ENCODE results near the gene KLRG1.

Gene KLRG1

GRCh38 chr12:8989413-8989812, at the start of gene KLRG1:
KLRG1 (plus strand) TSS chr12:8989546; CDS start chr12:8989636, 90 bp downstream.
- DNase-seq = no peak

DNA sequence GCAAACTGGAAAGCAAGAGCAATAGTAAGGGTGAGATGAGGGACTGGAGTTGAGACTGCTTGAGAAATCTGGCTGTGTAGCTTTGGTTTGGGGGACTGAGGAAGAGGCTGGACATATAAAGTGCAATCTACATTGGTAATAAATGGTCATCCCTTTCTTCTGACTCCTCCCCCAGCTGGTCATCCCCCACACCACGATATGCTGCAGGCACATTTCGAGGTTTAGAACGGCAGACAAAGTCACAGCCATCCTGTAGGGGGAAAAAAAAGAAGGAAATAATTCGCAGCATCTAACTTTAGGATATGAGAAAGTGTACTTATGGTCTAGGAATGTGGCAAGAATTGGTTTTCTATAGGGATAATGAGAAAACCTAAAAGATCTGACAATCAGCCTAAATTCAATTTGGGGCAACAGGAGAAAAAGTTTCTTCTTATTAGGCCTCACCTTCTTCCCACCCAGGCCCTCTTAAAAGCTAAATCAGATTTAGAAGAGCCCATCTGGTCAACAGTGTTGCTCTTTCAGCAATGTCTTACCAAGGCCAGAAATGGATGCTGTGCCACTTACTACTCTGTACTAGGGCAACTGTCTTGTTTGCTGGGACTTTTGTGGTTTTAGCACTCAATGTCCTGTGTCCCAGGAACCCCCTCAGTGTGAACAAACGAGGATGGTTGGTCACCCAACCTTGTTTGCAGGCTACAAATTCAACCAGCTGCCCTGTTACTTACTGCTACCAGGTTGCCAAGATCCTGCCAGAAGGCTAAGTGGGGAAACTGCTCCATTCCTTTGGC, 47.5 kb upstream of the KLRG1 start:
- no peak for DNase-seq

DNA sequence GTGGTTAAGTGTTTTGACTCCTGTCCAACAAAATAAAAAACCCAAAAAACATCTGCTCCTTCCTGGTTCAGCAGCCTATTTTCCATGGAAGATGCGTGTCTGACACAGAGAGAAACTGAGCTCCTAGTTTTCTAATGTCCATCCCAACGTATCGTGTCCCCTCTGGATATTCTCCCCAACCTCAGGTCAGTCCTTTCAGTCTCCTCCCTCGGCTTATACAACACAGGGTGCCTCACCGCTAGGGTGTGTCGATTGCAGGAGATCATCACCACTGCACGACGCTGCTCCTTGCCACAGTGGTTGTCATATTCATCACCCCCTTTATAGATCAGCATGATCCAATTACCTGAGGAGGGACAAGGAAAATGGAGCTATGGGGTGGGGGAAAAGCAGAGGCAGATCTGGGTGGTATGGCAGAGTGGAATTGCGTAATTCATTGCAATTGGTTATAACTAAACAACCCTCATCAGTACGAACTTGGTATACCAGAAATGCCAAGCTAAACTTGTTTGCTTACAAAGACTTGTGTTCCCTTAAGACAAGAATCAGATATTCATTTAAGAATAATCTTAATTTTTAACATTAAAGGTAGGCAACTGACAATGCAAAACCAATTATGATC, 45.7 kb upstream of the KLRG1 start:
- no peak for DNase-seq

DNA sequence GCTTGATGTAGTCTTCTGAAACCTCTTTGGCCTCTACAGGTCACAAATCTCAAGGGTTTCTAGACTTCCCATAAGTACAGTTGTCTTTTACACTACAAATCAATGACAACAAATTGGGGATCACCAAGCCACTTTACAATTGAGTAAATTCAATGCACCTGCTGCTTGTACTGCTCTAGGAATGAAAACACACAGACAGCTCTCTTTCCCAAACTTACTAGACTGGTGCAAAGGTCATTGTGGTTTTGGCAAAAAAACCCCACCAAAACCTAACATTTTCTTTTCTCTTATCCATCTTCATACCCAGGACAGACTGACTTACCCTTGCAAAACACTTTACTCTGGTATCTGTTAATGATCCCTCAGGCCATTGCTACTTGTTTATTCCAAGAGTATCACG, 42.6 kb upstream of the KLRG1 start:
- DNase-seq = no peak

GRCh38 chr12:8947737-8948136, 41.6 kb upstream of the KLRG1 start:
- no peak for DNase-seq

- DNase-seq = peak in 1 of 6 experiments; percentile 39
Measured at GRCh38 chr12:8948701-8949341, 40.5 kb upstream of the KLRG1 start.

GRCh38 chr12:8949342-8950220, 39.8 kb upstream of the KLRG1 start, which contains the start of gene M6PR:
M6PR (minus strand) TSS chr12:8949645; CDS start chr12:8946404, 3,241 bp downstream.
- peak; percentile 80 to 91 (median 84) for DNase-seq

DNA sequence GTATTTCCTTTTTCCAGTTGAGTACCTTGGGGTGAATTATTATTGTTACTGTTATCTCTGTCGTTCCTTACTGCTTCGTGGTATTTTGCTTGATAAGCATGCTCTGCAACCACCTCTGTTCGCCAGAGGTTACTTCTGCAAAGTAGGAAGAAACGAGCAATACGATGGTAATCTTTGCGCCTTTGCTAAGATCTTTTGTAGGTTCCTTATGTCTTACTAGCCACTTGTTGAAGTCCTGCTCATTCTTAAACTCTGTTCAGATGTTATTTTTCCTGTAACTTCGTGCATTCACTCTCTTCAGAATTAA, 39.2 kb upstream of the KLRG1 start:
- no peak for DNase-seq

DNA sequence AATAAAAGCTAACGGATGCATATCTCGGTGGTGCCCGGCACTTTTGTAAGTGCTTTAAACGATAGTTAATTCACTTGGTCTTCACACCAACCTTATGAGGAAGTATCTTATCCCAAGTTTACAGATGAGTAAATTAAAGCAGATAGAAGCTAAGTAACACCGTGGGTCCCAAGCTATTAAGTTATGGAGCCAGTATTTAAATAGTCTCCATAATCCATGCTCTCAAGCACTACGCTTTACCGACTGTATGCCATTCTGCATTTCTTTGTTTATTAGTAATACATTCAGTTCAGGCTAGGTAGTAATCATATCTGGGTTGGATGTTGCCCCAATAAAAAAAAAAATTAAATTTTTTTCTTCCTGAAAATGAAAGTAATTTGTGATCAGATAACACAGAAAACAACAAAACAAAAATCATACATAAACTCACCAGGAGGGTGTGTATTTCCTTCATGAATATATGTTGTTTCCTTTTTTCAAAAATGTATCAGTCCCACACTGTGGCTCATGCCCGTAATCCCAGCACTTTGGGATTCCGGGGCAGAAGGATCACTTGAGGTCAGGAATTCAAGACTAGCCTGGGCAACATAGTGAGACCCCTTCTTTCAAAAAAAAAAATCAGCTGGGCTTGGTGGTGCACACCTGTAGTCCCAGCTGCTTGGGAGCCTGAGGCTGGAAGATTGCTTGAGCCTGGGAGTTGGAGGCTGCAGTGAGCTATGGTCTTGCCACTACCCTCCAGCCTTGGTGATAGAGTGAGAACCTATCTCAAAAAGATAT, 38.5 kb upstream of the KLRG1 start:
- peak in 4 of 6 experiments; percentile 11 to 61 (median 50) for DNase-seq

DNA sequence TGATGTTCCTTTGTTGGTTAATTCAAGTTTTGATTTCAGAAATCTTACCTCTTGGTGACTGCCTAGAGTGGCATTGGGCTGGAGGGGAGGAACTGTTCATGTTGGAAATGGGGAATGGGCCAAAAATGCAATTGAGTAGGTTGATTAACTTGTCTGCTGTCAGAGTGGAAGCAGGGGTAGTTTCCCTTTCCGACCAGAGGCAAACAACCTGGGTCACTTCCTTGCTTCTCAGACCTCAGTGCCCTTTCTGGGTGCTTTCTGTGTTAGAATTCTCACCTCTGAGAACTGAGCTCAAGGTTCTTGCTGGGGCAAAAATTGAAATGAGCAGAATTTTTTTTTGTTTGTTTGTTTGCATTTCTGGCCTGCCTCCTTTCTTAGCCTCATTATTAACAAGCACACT, 37.6 kb upstream of the KLRG1 start:
- DNase-seq = peak in 2 of 6 experiments; percentile 4 to 13

DNA sequence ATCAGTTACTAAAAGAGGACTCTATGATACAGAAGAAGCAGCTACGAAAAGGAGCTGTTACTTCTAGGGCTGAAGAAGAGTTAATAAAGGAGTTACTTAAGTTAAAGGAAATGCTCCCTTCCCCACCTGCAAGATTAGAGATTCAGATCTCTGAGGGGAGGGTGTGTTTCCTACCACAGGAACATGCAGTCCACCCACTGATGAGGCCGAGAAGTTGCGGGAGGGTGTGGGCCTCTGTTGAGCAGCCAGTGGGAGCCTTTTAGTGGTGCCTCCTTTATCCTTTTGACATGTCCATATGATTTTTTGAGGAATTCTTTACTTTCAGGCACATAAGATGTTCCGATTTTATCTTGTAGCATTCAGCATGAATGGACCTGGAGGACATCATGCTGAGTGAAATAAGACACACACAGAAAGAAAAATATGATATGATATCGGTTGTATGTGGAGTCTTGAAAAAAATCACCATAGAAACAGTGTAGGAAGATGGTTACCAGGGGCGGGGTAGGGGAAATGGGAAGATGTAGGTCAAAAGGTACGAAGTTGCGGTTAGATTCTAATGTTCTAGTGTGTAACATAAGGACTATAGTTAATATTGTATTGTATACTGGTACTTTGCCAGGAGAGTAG, 35.5 kb upstream of the KLRG1 start:
- peak; percentile 17 to 77 (median 58) for DNase-seq

DNA sequence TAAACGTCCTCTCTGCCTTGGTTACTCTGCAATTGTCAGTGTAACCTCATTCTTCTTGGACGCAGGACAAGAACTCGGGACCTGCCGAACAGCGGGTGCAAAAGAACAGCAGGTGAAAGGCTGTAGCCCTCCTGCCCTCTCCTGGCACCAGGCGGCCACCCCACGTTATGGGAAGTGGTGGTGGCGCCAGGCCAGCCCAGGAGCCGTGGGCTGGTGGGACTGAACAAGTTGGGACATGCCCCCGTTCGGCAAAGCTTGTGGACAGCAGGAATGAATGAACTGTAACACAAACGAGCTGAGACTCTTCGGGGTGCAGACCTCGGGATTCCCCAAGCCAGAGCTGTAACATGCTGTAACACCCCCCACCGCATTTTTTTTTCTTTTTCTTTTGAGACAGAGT, 33.3 kb upstream of the KLRG1 start:
- DNase-seq = no peak

DNA sequence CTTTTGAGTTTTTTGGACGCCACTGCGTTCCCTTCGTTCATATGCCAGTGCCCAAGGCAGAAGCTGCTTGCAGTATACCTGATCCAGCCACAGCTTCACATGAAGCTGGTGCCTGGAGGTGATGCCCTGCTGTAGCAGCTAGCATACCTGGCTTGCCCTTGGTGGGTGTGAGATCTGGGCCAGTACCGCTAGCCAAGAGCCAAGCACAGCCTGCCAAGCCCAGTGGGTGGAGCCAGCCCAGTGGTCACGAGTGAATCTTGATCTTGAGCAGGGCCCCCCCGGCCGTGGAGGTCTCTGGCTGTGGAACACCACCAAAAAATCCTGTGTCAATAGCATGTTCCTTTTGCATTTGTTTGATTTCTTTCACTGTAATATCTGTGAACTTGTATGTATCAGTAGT, 32.6 kb upstream of the KLRG1 start:
- no peak for DNase-seq

DNA sequence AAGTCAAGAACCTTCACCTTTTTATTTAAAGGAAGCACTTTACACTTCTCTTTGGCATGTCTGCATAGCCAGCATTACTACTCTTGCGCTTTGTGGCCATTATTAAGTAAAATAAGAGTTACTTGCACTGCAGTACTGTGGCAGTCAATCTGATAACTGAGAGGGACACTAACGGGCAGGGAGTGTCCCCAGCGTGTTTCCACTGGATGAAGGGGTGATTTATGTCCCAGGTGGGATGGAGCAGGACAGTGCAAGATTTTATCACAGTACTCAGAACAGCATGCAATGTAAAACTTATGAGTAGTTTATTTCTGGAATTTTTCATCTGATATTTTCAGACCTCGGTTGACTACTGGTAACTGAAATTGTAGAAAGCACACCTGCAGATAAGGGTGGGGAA, 31.8 kb upstream of the KLRG1 start:
- no peak for DNase-seq

DNA sequence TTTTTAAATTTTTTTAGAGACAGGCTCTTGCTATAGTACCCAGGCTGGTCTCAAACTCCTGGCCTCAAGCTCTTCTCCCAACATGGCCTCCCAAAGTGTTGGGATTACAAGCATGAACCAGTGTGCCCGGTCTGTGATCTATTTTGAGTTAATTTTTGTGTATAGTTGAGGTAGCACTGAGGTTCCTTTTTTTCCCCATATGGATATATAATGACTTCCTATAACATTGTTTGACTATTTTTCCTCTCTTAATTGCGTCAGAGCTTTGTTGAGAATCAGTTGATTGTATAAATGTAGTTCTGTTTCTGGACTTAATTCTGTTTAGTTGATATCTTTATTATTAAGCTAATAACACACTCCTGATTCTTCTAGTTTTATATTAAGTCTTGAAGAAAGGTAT, 31.3 kb upstream of the KLRG1 start:
- DNase-seq = no peak

- DNase-seq = peak in 4 of 6 experiments; percentile 6 to 61 (median 36)
Measured at GRCh38 chr12:8960176-8960575, 29.2 kb upstream of the KLRG1 start.

GRCh38 chr12:8968761-8969160, 20.6 kb upstream of the KLRG1 start:
- DNase-seq = no peak

- no peak for DNase-seq
Measured at GRCh38 chr12:8969861-8970411, 19.4 kb upstream of the KLRG1 start.

GRCh38 chr12:8970432-8970831, 18.9 kb upstream of the KLRG1 start:
- DNase-seq = no peak

DNA sequence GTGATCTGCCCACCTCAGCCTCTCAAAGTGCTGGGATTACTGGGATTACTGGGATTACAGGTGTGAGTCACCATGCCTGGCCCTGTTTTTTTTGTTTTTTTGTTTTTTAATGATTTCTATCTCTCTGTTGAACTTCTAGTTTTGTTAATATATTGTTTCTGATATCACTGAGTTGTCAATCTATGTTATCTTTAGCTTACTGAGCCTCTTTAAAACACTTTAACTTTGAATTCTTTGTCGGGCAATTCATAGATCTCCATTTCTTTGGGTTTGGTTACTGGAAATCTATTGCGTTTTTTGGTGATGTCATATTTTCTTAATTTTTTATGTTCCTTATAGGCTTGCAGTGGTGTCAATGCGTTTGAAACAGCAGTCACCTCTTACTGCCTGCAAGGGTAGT, 9.2 kb upstream of the KLRG1 start:
- DNase-seq = no peak

DNA sequence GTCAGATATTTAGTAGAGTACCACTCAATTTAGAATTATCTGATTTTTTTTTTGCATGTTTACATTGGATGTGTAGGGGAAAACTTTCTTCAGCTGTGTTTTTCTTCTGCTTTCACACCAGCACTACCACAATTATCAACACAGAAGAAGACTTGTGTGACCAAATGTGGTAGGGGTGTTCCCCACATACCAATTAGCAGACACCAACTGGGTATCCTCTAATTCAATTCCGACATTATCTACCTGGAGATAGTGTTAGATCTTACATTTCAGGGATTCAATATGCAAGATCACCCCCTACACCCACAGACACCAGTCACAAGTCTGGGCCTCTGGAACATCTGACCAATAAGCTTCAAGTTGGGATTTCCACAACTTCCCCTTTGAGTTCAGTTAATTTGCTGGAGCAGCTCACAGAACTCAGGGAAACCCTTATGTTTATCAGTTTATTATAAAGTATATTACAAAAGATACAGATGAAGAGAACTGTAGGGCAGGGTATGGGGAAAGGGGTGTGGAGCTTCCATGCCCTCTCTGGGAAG, 4.1 kb upstream of the KLRG1 start:
- no peak for DNase-seq
